CD4-positive, alpha-beta T cell (primary cell): ENCODE measurements around the gene GGTLC1. TPM values are rescaled to one million over a fixed set of nuclear protein-coding genes. Genes with fewer than 3 reads are reported as not detected.
A peak's percentile ranks its signal among the peaks of the same experiment; 100 is the strongest.

ENCODE experiments used
- ATAC-seq: fragments of 200-7000 bp; cut with Tn5 transposase; one replicate; pipeline ENCODE4 v1.10.0; 2022; ENCODE audit warnings: mild to moderate bottlenecking; ENCODE audit not compliant: poor library complexity
- CTCF ChIA-PET: fragments of 350-600 bp; sonication (Branson Sonifier 250); formaldehyde crosslinking; loops from one replicate; lab custom pipeline; 2021; ENCODE audit warnings: antibody characterized with exemption, inconsistent platforms; lab: Charles Lee
- POLR2A ChIA-PET: fragments of 350-600 bp; sonication (Branson Sonifier 250); formaldehyde crosslinking; loops from one replicate; lab custom pipeline; 2021; ENCODE audit warnings: antibody characterized with exemption, inconsistent platforms; lab: Charles Lee
- DNase-seq, 14 experiments: peaks; one replicate each; pipeline ENCODE4 v3.0.0-alpha.2; 2013 to 2020; ENCODE audit warnings: mixed read lengths in 2 of 14
- H3K27ac ChIP-seq, 2 donors: one replicate each; pipeline versions ENCODE4 v1.5.1 to v1.7.0; 2013; ENCODE audit warnings: low read length in 2 of 2, low read depth in 1 of 2, mild to moderate bottlenecking in 1 of 2
- H3K27me3 ChIP-seq, 2 experiments: 1 replicate in 1 of 2; 2 replicates in 1 of 2; pipeline versions ENCODE4 v1.6.1 to v1.7.0; 2013; ENCODE audit warnings: low read length in 2 of 2, control low read depth in 1 of 2, mild to moderate bottlenecking in 1 of 2, moderate library complexity in 1 of 2; ENCODE audit not compliant: insufficient read depth in 2 of 2, control insufficient read depth in 1 of 2
- H3K36me3 ChIP-seq: one replicate; pipeline ENCODE4 v1.6.1; 2013; ENCODE audit warnings: low read length, control low read depth; ENCODE audit not compliant: insufficient read depth
- H3K4me1 ChIP-seq: one replicate; pipeline ENCODE4 v1.6.1; 2013; ENCODE audit warnings: low read length, control low read depth; ENCODE audit not compliant: insufficient read depth
- H3K4me3 ChIP-seq: one replicate; pipeline ENCODE4 v1.5.1; 2013; ENCODE audit warnings: mild to moderate bottlenecking, low read length, moderate library complexity
- H3K9me3 ChIP-seq, 2 experiments: 1 replicate in 1 of 2; 2 replicates in 1 of 2; pipeline versions ENCODE4 v1.6.1 to v1.7.0; 2013; ENCODE audit warnings: low read length in 2 of 2, mild to moderate bottlenecking in 2 of 2, control low read depth in 1 of 2, moderate library complexity in 1 of 2; ENCODE audit not compliant: control insufficient read depth in 1 of 2, insufficient read depth in 1 of 2
- H3K27ac Mint-ChIP-seq: one replicate; pipeline ENCODE4 v1.8.0; 2020; ENCODE audit warnings: mixed read lengths
- H3K27me3 Mint-ChIP-seq: one replicate; pipeline ENCODE4 v1.8.0; 2021; ENCODE audit warnings: mixed read lengths
- H3K36me3 Mint-ChIP-seq: one replicate; pipeline ENCODE4 v1.8.0; 2021; ENCODE audit warnings: low read depth, mixed read lengths
- H3K4me1 Mint-ChIP-seq: one replicate; pipeline ENCODE4 v1.8.0; 2021; ENCODE audit warnings: low read depth, mixed read lengths
- H3K4me3 Mint-ChIP-seq: one replicate; pipeline ENCODE4 v1.8.0; 2020; ENCODE audit warnings: mild to moderate bottlenecking, mixed read lengths
- H3K9me3 Mint-ChIP-seq: one replicate; pipeline ENCODE4 v1.8.0; 2020; ENCODE audit warnings: mixed read lengths
- intact Hi-C, 2 experiments: fragments of 100-400 bp; cut with DNase I in 1 of 2; cut with micrococcal nuclease in 1 of 2; formaldehyde crosslinking; loops; one replicate each; pipeline versions ENCODE4 v1.15.1 to v1.9.0; 2023 to 2025; cut with DNase I, micrococcal nuclease
- total RNA-seq, 174 experiments: library from RNA in 2 of 174; stranded (reverse) in 2 of 174; gene quantifications; one replicate each; pipeline ENCODE4 v1.2.3 and lab custom pipeline; 2021 to 2026
- TF ChIP-seq, protein P1 (sequence below): fragments of 200-600 bp; IDR thresholded peaks from one replicate; pipeline ENCODE4 v1.8.0; 2022; ENCODE audit warnings: antibody characterized with exemption, mild to moderate bottlenecking

Gene GGTLC1
- total RNA-seq, 2 experiments from 2014 or later: not detected

DNA sequence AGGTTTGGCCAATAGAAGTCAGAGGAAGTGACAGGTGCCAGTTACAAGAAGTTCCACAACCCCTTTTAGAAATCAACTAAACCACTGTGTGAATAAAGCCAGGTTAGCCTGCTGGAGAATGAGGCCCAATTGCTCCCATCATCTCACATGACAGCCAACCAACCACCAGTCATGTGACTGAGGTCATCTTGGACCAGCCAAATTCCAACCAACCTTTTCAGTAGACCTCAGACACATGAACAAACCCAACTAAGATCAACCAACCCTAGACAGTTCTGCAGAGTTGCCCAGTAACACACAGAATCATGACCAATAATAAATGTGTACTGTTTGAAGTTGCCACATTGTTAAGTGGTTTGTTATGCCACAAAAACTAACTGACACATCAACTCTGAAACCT is 44.6 kb upstream of the GGTLC1 start:
- CTCF ChIA-PET: no interaction called here
- no peaks in the 10 kb centered on the region for H3K9me3 ChIP-seq
- H3K9me3 Mint-ChIP-seq: peaks cover 10% of the 10 kb centered on the region
- POLR2A ChIA-PET: interaction anchor here (1.3 to 2.1 kb wide), 2 partner anchors 12 to 84 kb away, joined by 3 to 6 read pairs; no protein-coding TSS in a partner anchor
- TF ChIP-seq, protein P1, sequence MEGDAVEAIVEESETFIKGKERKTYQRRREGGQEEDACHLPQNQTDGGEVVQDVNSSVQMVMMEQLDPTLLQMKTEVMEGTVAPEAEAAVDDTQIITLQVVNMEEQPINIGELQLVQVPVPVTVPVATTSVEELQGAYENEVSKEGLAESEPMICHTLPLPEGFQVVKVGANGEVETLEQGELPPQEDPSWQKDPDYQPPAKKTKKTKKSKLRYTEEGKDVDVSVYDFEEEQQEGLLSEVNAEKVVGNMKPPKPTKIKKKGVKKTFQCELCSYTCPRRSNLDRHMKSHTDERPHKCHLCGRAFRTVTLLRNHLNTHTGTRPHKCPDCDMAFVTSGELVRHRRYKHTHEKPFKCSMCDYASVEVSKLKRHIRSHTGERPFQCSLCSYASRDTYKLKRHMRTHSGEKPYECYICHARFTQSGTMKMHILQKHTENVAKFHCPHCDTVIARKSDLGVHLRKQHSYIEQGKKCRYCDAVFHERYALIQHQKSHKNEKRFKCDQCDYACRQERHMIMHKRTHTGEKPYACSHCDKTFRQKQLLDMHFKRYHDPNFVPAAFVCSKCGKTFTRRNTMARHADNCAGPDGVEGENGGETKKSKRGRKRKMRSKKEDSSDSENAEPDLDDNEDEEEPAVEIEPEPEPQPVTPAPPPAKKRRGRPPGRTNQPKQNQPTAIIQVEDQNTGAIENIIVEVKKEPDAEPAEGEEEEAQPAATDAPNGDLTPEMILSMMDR: no peak
- DNase-seq (peak in 1 of 14 experiments; percentile 40), ATAC-seq (no peak)
- H3K36me3 Mint-ChIP-seq: no peaks in the 10 kb centered on the region
- no peaks in the 10 kb centered on the region for H3K36me3 ChIP-seq
- peaks cover 23% of the 10 kb centered on the region for H3K4me1 ChIP-seq
- peaks cover 35% of the 10 kb centered on the region for H3K4me1 Mint-ChIP-seq
- intact Hi-C loops: no loop called here
- H3K27ac ChIP-seq: no peak overlapping the region
- H3K4me3 ChIP-seq: no peak overlapping the region
- peak overlapping the region; percentile 77 for H3K27ac Mint-ChIP-seq
- no peaks in the 10 kb centered on the region for H3K27me3 Mint-ChIP-seq
- H3K27me3 ChIP-seq: no peaks in the 10 kb centered on the region
- H3K4me3 Mint-ChIP-seq: no peak overlapping the region

DNA sequence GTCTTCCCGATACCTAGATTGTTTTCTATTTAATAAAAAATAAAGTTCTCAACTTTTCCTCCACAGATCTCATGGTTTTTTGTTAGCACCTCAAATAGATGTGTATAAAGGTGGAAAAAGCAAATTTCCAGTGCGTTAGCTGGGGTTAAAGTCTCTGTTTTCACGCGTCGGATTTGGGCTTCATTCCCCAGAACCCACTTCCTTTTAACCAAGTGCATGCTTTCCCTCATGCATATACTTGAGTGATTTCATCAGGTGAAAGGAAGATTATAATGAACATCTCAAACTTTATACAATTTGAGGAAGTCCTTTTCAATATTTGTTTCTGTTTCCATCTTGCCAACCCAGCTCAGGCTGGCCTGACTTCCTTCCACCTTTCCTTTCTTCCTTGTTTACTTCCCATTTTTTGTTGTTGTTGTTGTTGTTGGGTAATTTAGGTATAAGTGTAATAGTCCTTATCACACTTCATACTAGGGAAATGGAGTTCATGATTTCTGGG is 43.9 kb upstream of the GGTLC1 start:
- H3K9me3 ChIP-seq: no peaks in the 10 kb centered on the region
- H3K27me3 Mint-ChIP-seq: no peaks in the 10 kb centered on the region
- no peaks in the 10 kb centered on the region for H3K36me3 ChIP-seq
- H3K4me1 ChIP-seq: peaks cover 24% of the 10 kb centered on the region
- no peaks in the 10 kb centered on the region for H3K27me3 ChIP-seq
- peaks cover 4% of the 10 kb centered on the region for H3K36me3 Mint-ChIP-seq
- peak overlapping the region in 1 of 2 donors; percentile 16 for H3K27ac ChIP-seq
- POLR2A ChIA-PET: interaction anchor here (1.3 to 2.1 kb wide), 2 partner anchors 13 to 84 kb away, joined by 3 to 6 read pairs; no protein-coding TSS in a partner anchor
- H3K4me3 ChIP-seq: no peak overlapping the region
- intact Hi-C loops: no loop called here
- TF ChIP-seq, protein P1: no peak
- H3K4me1 Mint-ChIP-seq: peaks cover 42% of the 10 kb centered on the region
- H3K27ac Mint-ChIP-seq: peak overlapping the region; percentile 77
- DNase-seq: peak in 1 of 14 experiments; percentile 66
- H3K9me3 Mint-ChIP-seq: peaks cover 10% of the 10 kb centered on the region
- H3K4me3 Mint-ChIP-seq: peak overlapping the region; percentile 46
- CTCF ChIA-PET: no interaction called here
- peak; percentile 54 for ATAC-seq

DNA sequence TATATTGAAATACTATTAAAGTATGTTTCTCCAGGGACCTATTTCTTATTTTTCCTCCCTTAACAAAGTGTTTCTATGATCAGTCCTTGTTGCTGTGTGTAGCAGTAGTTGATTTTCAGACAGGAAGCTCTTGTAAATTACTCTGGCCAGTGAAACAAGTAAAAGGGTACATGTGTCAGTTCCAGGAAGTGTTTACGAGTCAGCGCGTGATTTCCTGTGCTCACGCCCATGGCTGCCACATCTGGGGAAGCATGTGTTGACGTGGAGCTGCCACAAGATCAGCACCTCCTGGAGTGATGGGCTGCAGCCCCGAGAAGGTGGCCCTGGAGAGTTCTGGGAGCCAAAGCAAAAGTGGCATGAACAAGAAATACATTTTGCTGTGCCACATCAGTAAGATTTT is 38.6 kb upstream of the GGTLC1 start:
- no peaks in the 10 kb centered on the region for H3K9me3 ChIP-seq
- TF ChIP-seq, protein P1: no peak
- ATAC-seq (peak; percentile 98), DNase-seq (peak; percentile 56 to 93 (median 78))
- POLR2A ChIA-PET: interaction anchor here (0.8 to 3.4 kb wide), 16 partner anchors 8 to 1168 kb away, joined by 3 to 29 read pairs (median 3); partner anchors contain the start of genes ACSS1, ENTPD6 and NXT1
- peak overlapping the region; percentile 73 for H3K4me3 Mint-ChIP-seq
- peaks cover 13% of the 10 kb centered on the region for H3K9me3 Mint-ChIP-seq
- H3K27ac ChIP-seq: peak overlapping the region; percentile 68 to 92
- intact Hi-C loops: loop anchor here in 1 of 2 experiments (2.0 kb wide), 3 partner anchors 22 to 74 kb away; no protein-coding TSS in a partner anchor
- H3K36me3 Mint-ChIP-seq: peaks cover 12% of the 10 kb centered on the region
- CTCF ChIA-PET: no interaction called here
- peaks cover 24% of the 10 kb centered on the region for H3K4me1 ChIP-seq
- no peaks in the 10 kb centered on the region for H3K36me3 ChIP-seq
- H3K27me3 Mint-ChIP-seq: no peaks in the 10 kb centered on the region
- no peaks in the 10 kb centered on the region for H3K27me3 ChIP-seq
- H3K27ac Mint-ChIP-seq: peak overlapping the region; percentile 97
- peak overlapping the region; percentile 15 for H3K4me3 ChIP-seq
- H3K4me1 Mint-ChIP-seq: peaks cover 50% of the 10 kb centered on the region
